ENCODE measurements around the gene ZNF507.

DNA sequence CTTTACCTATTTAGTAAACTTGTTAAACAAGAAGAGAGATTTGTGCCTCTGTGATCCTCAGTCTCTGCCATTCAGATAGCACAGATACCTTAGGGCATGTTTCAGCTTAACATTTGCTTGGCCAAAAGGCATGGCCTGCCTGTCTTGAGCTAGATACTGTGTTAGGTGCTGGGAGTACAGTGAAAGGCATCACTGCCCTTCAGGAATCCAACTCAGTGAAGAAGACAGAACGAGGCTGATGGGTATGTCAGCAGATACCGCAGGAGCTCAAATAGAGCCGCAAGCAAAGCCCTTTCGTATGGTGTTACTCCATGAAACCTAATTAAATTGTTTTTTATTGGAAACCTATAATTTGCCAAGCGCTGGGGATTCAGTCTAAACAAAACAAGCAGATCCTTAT, 12.9 kb downstream of the ZNF507 start:
- TF ChIP-seq POLR2AphosphoS5 (IDR thresholded peaks at IDR 0.05): no peak
- no peak for TF ChIP-seq POLR2A (IDR thresholded peaks at IDR 0.05; ENCODE audit: low read depth)

Data from esophagus muscularis mucosa (tissue), 2 donors.